DND-41 (cell line): ENCODE data around the gene ESR1.

ENCODE experiments used
- CTCF ChIP-seq: IDR thresholded peaks from 2 replicates; pipeline ENCODE4 v1.5.1; 2012; ENCODE audit warnings: borderline replicate concordance, low read length, moderate library complexity, mild to moderate bottlenecking; ENCODE audit not compliant: poor library complexity, severe bottlenecking; ENCODE audit errors: extremely low read depth
- EZH2 ChIP-seq: IDR thresholded peaks from 3 replicates; pipeline ENCODE4 v1.6.1; 2012; ENCODE audit warnings: borderline replicate concordance, low read depth, mild to moderate bottlenecking, moderate library complexity, low read length, inconsistent platforms; ENCODE audit not compliant: severe bottlenecking

- TF ChIP-seq CTCF (no peak), EZH2 (no peak)
Measured at GRCh38 chr6:151837223-151837622, 29.7 kb downstream of the ESR1 start.
